Stimulated activated CD4-positive, alpha-beta T cell treated with anti-CD3 and anti-CD28 coated beads, Interleukin-4, amount 100 ng/mL, for 48 hours (primary cell): ENCODE measurements around the gene FCER2.
"Not testable (repeated sequence)": the region's sequence is repeated elsewhere in the genome, so short reads cannot be mapped to it uniquely, and the experiment has no call there.

ENCODE experiments used
- DNase-seq, 2 donors: peaks; one replicate each; pipeline ENCODE4 v3.0.0-alpha.2; 2020; ENCODE audit warnings: low read depth in 2 of 2

The FCER2 gene

DNA sequence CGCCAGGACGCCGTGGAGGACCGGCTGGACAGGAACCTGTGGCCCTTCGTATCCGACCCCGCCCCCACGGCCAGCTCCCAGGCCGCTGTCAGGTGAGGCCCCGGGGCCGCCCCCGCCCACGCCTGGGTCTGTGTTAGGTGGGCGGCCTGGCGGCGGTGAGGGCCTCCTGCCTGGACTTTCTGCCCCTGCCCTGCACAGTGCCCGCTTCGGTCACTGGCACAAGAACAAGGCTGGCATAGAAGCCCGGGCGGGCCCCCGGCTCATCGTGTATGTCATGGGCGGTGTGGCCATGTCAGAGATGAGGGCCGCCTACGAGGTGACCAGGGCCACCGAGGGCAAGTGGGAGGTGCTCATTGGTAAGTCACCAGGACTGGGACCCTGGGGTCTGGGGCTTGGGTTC is 54.8 kb downstream of the FCER2 start:
- no peak for DNase-seq

DNA sequence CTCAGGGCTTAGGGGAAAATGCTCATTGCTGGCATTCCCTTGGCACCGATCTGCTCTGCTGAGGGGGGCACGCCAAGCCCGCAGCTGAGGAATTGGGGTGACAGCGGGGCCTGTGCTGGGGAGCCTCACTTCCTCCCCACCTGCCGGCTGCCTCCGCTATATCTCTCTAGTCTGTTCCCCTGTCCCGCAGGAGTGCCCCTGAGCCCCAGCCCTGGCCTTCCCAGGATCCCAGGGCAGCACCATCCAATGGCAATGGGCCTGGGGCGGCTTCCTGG is 55.6 kb downstream of the FCER2 start:
- DNase-seq = no peak

DNA sequence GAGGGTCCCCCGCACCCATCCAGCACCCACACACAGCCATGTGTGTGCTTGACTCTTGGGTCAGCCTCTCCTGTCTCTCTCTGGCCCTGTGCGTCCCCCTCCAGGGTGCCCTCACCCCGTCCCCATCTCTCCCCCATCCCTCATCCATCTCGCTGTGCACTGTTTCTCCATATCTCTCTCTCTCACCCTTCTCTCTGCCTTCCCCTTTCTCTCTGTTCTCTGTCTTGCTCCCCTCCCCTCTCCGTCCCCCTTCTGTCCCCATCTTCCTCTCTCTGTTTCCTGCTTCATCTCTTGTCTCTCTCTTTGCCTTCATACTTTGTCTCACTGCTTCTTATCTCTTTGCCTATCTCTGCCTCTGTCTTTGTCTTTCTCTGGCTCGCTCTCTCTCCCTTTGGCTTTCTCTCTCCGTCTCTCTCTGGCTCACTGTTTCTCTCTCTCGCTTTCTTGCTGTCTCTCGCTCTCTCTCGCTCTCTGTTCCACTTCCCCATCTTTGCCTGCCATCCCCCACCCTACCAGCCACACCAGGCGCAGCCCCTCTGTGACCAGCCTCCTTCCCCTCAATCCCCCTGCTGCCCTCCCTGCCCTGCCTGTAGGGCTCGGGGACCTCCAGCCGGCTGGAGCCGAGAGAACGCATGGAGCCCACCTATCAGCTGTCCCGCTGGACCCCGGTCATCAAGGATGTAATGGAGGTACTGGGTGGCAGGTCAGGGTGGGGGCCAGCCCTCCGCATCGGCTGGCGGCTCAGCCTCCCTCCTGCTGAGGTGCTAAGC is 56.1 kb downstream of the FCER2 start:
- no peak for DNase-seq

DNA sequence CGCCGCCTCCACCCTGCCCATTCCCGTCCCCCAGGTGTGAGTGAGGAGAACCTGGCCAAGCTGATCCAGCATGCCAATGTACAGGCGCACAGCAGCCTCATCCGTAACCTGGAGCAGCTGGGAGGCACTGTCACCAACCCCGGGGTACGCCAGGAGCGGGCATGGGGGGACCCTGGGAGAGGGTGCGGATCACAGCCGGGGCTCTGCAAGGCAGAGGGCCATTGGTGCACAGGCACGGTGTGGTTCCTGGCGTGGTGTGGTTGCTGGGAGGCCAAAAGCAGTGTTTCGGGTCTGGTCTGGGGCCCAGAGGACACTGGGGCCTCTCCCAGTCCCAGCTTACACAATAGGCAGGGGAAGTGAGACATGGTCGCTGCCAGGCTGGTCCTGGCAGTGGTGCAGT is 56.8 kb downstream of the FCER2 start:
- no peak for DNase-seq

DNA sequence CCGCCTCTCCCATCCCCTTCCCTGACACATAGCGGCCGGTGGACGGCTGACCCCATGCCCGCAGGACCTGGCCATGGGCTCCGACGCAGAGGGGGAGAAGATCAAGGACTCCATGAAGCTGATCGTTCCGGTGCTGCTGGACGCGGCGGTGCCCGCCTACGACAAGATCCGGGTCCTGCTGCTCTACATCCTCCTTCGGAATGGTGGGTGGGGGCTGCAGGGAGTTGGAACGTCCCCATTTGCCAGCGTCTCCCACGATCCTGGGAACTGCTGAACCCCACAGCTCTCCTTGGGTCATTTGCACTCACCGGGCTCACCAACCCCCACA is 57.4 kb downstream of the FCER2 start:
- no peak for DNase-seq

DNA sequence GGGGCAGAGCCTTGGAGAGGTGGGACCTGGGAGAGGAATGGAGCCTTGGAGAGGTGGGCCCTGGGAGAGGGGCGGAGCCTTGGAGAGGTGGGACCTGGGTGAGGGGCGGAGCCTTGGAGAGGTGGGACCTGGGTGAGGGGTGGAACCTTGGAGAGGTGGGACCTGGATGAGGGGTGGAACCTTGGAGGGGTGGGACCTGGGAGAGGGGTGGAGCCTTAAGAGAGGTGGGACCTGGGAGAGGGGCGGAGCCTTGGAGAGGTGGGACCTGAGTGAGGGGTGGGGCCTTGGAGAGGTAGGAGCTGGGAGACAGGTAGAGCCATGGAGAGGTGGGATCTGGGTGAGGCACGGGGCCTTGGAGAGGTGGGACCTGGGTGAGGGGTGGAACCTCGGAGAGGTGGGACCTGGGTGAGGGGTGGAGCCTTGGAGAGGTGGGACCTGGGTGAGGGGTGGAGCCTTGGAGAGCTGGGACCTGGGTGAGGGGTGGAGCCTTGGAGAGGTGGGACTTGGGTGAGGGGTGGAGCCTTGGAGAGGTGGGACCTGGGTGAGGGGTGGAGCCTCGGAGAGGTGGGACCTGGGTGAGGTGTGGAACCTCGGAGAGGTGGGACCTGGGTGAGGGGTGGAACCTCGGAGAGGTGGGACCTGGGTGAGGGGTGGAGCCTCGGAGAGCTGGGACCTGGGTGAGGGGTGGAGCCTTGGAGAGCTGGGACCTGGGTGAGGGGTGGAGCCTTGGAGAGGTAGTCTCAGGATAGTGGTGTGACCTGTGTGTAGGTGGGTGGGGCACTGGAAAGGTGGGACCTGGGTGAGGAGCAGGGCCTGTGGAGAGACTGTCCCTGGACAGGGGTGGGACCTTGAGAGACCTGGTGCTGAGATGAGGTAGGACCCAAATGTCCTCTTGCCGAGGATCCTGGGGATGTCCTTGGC is 58.0 kb downstream of the FCER2 start:
- not testable (repeated sequence) for DNase-seq

DNA sequence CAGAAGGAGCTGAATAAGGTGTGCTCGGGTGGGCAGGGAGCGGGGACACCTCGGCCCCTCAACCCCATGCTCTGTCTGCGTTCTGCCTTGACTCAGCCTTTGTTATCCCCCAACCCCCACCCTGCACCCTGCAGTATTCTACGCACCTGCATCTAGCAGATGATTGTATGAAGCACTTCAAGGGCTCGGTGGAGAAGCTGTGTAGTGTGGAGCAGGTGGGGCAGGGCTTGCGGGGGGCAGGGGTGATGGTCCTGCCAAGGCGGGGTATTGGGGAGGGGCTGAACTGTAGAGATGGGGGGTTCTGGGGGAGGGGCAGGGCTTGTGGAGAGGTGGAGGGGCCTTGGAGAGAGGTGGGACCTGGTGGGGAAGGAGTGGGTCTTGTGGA is 58.9 kb downstream of the FCER2 start:
- no peak for DNase-seq

DNA sequence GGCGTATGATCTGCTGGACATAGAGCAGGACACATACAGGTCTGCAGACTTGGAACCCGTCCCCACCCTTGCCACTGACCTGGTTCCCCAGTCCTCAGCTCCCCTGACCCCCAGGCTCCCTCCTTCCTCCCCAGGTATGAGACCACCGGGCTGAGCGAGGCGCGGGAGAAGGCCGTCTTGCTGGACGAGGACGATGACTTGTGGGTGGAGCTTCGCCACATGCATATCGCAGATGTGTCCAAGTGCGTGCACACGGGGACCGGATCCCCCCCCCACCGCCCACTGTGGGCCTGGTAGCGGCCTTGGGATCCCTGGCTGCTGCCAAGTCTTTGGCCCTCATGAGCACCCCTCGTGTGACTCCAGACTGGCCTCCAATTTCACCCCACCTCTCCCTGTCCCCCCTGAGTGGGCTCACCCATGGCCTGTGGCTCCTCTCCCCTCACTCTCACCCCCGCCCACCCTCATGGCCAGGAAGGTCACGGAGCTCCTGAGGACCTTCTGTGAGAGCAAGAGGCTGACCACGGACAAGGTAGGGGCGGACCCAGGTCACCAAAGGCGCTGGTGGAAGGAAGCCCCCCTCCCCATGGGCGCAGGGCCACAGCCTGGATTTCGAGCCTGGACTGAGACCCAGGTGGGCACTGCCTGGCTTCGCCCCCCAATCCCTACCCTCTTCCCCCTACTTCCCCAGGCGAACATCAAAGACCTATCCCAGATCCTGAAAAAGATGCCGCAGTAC is 59.5 kb downstream of the FCER2 start:
- DNase-seq = no peak

DNA sequence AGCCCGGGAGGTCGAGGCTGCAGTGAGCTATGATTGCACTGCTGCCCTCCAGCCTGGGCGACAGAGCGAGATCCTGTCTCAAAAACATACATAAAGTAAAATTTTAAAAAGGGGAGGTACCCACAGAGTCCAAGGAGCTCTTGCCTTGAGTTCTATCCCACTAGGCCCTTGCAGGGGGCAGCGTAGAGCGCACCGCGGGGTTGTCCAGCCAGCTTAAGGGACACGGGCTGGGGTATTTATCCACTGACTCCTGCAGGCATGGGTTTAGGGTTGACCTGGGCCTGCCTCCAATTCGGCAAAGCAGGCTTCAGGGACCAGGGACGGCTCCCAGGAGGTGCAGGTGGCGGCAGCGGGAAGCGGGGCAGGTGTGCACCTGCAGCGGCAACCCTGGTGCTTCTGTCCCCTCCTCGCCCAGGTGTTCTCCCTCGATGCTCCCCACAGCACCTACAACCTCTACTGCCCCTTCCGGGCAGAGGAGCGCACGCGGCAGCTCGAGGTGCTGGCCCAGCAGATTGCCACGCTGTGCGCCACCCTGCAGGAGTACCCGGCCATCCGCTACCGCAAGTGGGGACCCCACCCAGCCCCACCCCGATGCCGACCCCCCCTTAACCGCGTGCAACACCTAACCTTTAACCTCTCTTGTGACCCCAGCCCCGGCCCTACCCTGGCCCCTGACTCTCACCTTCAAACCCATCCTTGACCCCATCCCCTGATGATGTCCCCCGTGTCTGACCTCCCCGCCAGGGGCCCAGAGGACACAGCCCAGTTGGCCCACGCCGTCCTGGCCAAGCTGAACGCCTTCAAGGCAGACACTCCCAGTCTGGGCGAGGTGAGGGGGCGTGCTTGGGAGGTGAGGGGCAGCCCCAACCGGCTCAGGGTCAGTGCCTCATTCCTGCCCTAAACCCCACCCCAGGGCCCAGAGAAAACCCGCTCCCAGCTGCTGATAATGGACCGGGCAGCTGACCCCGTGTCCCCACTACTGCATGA is 60.3 kb downstream of the FCER2 start:
- no peak for DNase-seq

DNA sequence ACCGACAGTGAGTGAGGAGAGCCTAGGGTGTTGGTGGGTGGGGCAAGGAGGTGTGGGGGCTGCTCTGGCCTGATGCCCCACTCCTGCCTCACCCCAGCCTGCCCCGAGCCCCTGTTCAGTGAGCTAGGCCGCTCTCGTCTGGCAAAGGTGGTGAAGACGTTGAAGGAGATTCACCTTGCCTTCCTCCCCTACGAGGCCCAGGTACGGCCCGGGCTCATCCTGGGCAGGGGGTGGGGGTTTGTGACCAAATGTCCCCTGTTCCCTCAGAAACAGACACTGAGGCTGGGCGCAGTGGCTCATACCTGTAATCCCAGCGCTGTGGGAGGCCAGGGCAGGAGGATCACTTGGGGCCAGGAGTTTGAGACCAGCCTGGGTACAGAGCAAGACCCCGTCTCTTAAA is 61.1 kb downstream of the FCER2 start:
- no peak for DNase-seq

DNA sequence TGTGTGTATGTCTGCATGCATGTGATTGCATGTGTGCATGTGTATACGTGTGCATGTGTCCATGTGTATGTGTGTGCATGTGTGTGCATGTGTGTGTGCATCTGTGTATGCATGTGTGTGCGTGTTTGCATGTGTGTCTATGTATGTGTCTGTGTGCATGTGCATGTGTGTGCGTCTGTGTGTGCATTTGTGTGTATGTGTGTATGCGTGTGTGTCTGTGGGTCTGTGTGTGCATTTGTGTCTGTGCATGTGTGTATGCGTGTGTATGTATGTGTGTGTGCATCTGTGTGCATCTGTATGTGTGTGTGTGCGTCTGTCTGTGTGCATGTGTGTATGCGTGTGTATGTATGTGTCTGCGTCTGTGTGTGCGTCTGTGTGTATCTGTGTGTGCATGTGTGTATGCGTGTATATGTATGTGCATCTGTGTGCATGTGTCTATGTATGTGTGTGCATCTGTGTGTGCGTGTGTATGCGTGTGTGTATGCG is 62.0 kb downstream of the FCER2 start:
- no peak for DNase-seq

DNA sequence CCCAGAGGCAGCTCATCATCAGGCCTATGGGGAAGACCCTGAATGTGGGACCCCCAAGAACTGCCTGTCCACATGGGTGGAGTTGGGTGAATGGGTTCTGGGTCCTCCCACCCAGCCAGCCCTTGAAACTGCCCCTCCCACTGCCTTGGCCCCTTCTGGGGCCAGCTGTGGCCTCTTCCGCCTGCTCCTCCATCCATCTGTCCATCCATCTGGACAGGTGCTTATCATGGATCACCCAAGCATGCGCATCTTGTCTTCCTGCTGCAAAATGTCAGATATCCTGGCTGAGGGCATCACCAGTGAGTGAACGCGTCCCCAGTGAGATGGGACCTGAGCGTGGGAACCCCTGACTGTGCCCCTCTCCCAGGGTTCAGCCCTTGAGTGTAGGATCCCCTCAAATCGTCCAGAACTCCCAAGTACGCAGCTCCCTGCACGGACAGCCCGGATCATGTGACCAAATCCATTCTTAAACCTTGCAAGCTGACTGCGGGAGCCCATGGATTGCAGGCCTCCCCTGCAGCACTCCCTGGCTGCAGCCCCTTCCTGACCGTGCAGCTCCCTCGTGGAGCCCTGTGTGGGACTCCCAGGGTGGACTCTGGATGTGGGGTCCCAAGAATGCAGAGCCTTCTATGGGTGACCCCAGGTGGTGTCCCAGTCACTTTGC is 63.0 kb downstream of the FCER2 start:
- no peak for DNase-seq
